ENCODE data around the gene SLC12A7. TPM values are rescaled to one million over a fixed set of nuclear protein-coding genes. Genes with fewer than 3 reads are reported as not detected.

SLC12A7 gene
- polyA plus RNA-seq, 2 donors, result 4.0 to 4.7 TPM

GRCh38 chr5:1092122-1092521, 19.7 kb downstream of the SLC12A7 start:
- H3K27ac ChIP-seq (ENCODE audit: low read depth in 2 of 2, low read length in 1 of 2), result no peak overlapping the region
- peaks cover 0 to 13% of the 10 kb centered on the region in 2 donors for H3K36me3 ChIP-seq (ENCODE audit: control insufficient read depth in 2 of 2, insufficient read depth in 2 of 2, low read length in 1 of 2)
- no peak overlapping the region for H3K4me3 ChIP-seq (ENCODE audit: low read depth in 1 of 2, low read length in 2 of 2)
- no peaks in the 10 kb centered on the region for H3K27me3 ChIP-seq (ENCODE audit: control insufficient read depth in 1 of 2, insufficient read depth in 2 of 2, low read length in 2 of 2)
- no peaks in the 10 kb centered on the region for H3K4me1 ChIP-seq (ENCODE audit: control insufficient read depth in 2 of 2, insufficient read depth in 2 of 2, low read length in 1 of 2)
- WGBS, 2 donors, result 83 to 84% methylated on average over 14 of the region's 14 CpGs
- no peaks in the 10 kb centered on the region for H3K9me3 ChIP-seq (ENCODE audit: control insufficient read depth in 2 of 2, insufficient read depth in 1 of 2, low read depth in 1 of 2, low read length in 1 of 2)

DNA sequence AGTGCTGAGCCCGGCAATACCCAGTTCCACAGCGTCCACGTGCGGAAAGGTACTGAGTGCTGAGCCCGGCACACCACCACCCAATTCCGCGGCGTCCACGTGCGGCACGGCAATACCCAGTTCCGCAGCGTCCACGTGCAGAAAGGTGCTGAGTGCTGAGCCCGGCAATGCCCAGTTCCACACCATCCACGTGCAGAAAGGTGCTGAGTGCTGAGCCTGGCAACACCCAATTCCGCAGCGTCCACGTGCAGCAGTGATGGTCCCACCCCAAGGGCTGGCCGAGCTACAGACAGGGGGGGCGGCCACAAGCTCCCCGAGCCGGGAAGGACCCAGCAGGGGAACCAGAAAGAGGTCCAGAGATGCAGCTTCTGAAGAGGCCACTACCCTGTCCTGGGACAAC, 20.2 kb downstream of the SLC12A7 start:
- no peaks in the 10 kb centered on the region for H3K4me1 ChIP-seq (ENCODE audit: control insufficient read depth in 2 of 2, insufficient read depth in 2 of 2, low read length in 1 of 2)
- H3K36me3 ChIP-seq (ENCODE audit: control insufficient read depth in 2 of 2, insufficient read depth in 2 of 2, low read length in 1 of 2), result peaks cover 0 to 15% of the 10 kb centered on the region in 2 donors
- H3K4me3 ChIP-seq (ENCODE audit: low read depth in 1 of 2, low read length in 2 of 2), result no peak overlapping the region
- no peak overlapping the region for H3K27ac ChIP-seq (ENCODE audit: low read depth in 2 of 2, low read length in 1 of 2)
- H3K27me3 ChIP-seq (ENCODE audit: control insufficient read depth in 1 of 2, insufficient read depth in 2 of 2, low read length in 2 of 2), result no peaks in the 10 kb centered on the region
- 87 to 90% methylated on average over 23 of the region's 23 CpGs for WGBS, 2 donors
- H3K9me3 ChIP-seq (ENCODE audit: control insufficient read depth in 2 of 2, insufficient read depth in 1 of 2, low read depth in 1 of 2, low read length in 1 of 2), result no peaks in the 10 kb centered on the region

DNA sequence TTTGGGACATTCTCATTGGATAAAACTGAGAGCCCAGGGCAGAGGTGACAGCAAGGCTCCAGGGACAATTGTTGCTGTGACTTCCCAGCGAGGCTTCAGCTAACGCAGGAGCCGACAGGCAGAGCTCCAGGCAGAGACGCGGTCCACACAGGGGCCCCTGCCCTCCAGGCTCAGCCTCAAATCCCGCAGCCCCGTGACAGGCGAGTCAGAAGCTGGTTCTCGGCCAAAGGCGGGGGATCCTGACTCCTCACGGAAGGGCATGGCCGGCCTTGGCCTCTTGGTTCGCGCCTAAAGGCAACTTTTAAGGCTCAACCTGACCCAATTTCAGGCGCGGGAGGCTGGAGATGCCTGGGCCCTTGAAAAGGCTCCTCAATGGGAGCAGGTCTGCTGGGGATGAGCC, 21.3 kb downstream of the SLC12A7 start:
- peaks cover 0 to 24% of the 10 kb centered on the region in 2 donors for H3K36me3 ChIP-seq (ENCODE audit: control insufficient read depth in 2 of 2, insufficient read depth in 2 of 2, low read length in 1 of 2)
- WGBS, 2 donors, result 58 to 68% methylated on average over 16 of the region's 16 CpGs
- H3K4me3 ChIP-seq (ENCODE audit: low read depth in 1 of 2, low read length in 2 of 2), result no peak overlapping the region
- no peaks in the 10 kb centered on the region for H3K4me1 ChIP-seq (ENCODE audit: control insufficient read depth in 2 of 2, insufficient read depth in 2 of 2, low read length in 1 of 2)
- H3K9me3 ChIP-seq (ENCODE audit: control insufficient read depth in 2 of 2, insufficient read depth in 1 of 2, low read depth in 1 of 2, low read length in 1 of 2), result no peaks in the 10 kb centered on the region
- no peaks in the 10 kb centered on the region for H3K27me3 ChIP-seq (ENCODE audit: control insufficient read depth in 1 of 2, insufficient read depth in 2 of 2, low read length in 2 of 2)
- no peak overlapping the region for H3K27ac ChIP-seq (ENCODE audit: low read depth in 2 of 2, low read length in 1 of 2)

- Histone ChIP-seq H3K27me3 (ENCODE audit: control insufficient read depth in 1 of 2, insufficient read depth in 2 of 2, low read length in 2 of 2) (no peaks in the 10 kb centered on the region), H3K27ac (ENCODE audit: low read depth in 2 of 2, low read length in 1 of 2) (no peak overlapping the region), H3K36me3 (ENCODE audit: control insufficient read depth in 2 of 2, insufficient read depth in 2 of 2, low read length in 1 of 2) (peaks cover 0 to 29% of the 10 kb centered on the region in 2 donors), H3K4me1 (ENCODE audit: control insufficient read depth in 2 of 2, insufficient read depth in 2 of 2, low read length in 1 of 2) (no peaks in the 10 kb centered on the region), H3K9me3 (ENCODE audit: control insufficient read depth in 2 of 2, insufficient read depth in 1 of 2, low read depth in 1 of 2, low read length in 1 of 2) (no peaks in the 10 kb centered on the region), H3K4me3 (ENCODE audit: low read depth in 1 of 2, low read length in 2 of 2) (no peak overlapping the region)
- 56 to 77% methylated on average over 15 of the region's 15 CpGs for WGBS, 2 donors
Measured at GRCh38 chr5:1089621-1090040, 22.2 kb downstream of the SLC12A7 start.

- 73 to 82% methylated on average over 10 to 11 of the region's 11 CpGs for WGBS, 2 donors
- Histone ChIP-seq H3K36me3 (ENCODE audit: control insufficient read depth in 2 of 2, insufficient read depth in 2 of 2, low read length in 1 of 2) (peaks cover 0 to 29% of the 10 kb centered on the region in 2 donors), H3K27me3 (ENCODE audit: control insufficient read depth in 1 of 2, insufficient read depth in 2 of 2, low read length in 2 of 2) (no peaks in the 10 kb centered on the region), H3K4me1 (ENCODE audit: control insufficient read depth in 2 of 2, insufficient read depth in 2 of 2, low read length in 1 of 2) (no peaks in the 10 kb centered on the region), H3K27ac (ENCODE audit: low read depth in 2 of 2, low read length in 1 of 2) (no peak overlapping the region), H3K4me3 (ENCODE audit: low read depth in 1 of 2, low read length in 2 of 2) (no peak overlapping the region), H3K9me3 (ENCODE audit: control insufficient read depth in 2 of 2, insufficient read depth in 1 of 2, low read depth in 1 of 2, low read length in 1 of 2) (no peaks in the 10 kb centered on the region)
Measured at GRCh38 chr5:1089146-1089545, 22.7 kb downstream of the SLC12A7 start.

GRCh38 chr5:1088726-1089125, 23.1 kb downstream of the SLC12A7 start:
- WGBS, 2 donors, result 94 to 95% methylated on average over 30 of the region's 30 CpGs
- Histone ChIP-seq H3K9me3 (ENCODE audit: control insufficient read depth in 2 of 2, insufficient read depth in 1 of 2, low read depth in 1 of 2, low read length in 1 of 2) (no peaks in the 10 kb centered on the region), H3K4me1 (ENCODE audit: control insufficient read depth in 2 of 2, insufficient read depth in 2 of 2, low read length in 1 of 2) (no peaks in the 10 kb centered on the region), H3K27ac (ENCODE audit: low read depth in 2 of 2, low read length in 1 of 2) (no peak overlapping the region), H3K4me3 (ENCODE audit: low read depth in 1 of 2, low read length in 2 of 2) (no peak overlapping the region), H3K36me3 (ENCODE audit: control insufficient read depth in 2 of 2, insufficient read depth in 2 of 2, low read length in 1 of 2) (peaks cover 0 to 28% of the 10 kb centered on the region in 2 donors), H3K27me3 (ENCODE audit: control insufficient read depth in 1 of 2, insufficient read depth in 2 of 2, low read length in 2 of 2) (no peaks in the 10 kb centered on the region)

- Histone ChIP-seq H3K9me3 (ENCODE audit: control insufficient read depth in 2 of 2, insufficient read depth in 1 of 2, low read depth in 1 of 2, low read length in 1 of 2) (no peaks in the 10 kb centered on the region), H3K27me3 (ENCODE audit: control insufficient read depth in 1 of 2, insufficient read depth in 2 of 2, low read length in 2 of 2) (no peaks in the 10 kb centered on the region), H3K4me1 (ENCODE audit: control insufficient read depth in 2 of 2, insufficient read depth in 2 of 2, low read length in 1 of 2) (no peaks in the 10 kb centered on the region), H3K36me3 (ENCODE audit: control insufficient read depth in 2 of 2, insufficient read depth in 2 of 2, low read length in 1 of 2) (peaks cover 0 to 29% of the 10 kb centered on the region in 2 donors), H3K4me3 (ENCODE audit: low read depth in 1 of 2, low read length in 2 of 2) (no peak overlapping the region), H3K27ac (ENCODE audit: low read depth in 2 of 2, low read length in 1 of 2) (no peak overlapping the region)
- 96 to 97% methylated on average over 26 of the region's 26 CpGs for WGBS, 2 donors
Measured at GRCh38 chr5:1088031-1088430, 23.8 kb downstream of the SLC12A7 start.

DNA sequence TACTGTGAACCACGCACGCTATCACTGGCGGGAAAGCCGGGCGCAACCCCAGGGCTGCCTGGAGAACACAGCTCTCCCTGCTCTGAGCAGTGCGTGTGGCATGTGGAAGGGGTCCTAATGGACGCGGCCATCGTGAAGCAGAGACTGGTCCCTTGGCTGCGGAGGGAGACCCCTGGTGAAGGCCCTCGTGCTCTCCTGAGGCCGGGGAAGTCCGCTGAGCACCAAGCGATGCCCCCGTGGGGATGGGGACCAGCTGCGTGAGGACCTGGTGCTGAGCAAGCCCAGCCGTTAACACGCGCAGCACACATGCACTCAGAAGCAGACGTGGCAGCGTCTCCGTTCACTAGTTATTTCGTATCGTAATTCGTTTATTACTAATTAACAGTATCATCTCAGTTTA, 24.4 kb downstream of the SLC12A7 start:
- H3K4me1 ChIP-seq (ENCODE audit: control insufficient read depth in 2 of 2, insufficient read depth in 2 of 2, low read length in 1 of 2), result no peaks in the 10 kb centered on the region
- 97% methylated on average over 25 of the region's 25 CpGs for WGBS, 2 donors
- no peak overlapping the region for H3K4me3 ChIP-seq (ENCODE audit: low read depth in 1 of 2, low read length in 2 of 2)
- peaks cover 0 to 29% of the 10 kb centered on the region in 2 donors for H3K36me3 ChIP-seq (ENCODE audit: control insufficient read depth in 2 of 2, insufficient read depth in 2 of 2, low read length in 1 of 2)
- H3K27me3 ChIP-seq (ENCODE audit: control insufficient read depth in 1 of 2, insufficient read depth in 2 of 2, low read length in 2 of 2), result no peaks in the 10 kb centered on the region
- H3K27ac ChIP-seq (ENCODE audit: low read depth in 2 of 2, low read length in 1 of 2), result no peak overlapping the region
- H3K9me3 ChIP-seq (ENCODE audit: control insufficient read depth in 2 of 2, insufficient read depth in 1 of 2, low read depth in 1 of 2, low read length in 1 of 2), result no peaks in the 10 kb centered on the region

DNA sequence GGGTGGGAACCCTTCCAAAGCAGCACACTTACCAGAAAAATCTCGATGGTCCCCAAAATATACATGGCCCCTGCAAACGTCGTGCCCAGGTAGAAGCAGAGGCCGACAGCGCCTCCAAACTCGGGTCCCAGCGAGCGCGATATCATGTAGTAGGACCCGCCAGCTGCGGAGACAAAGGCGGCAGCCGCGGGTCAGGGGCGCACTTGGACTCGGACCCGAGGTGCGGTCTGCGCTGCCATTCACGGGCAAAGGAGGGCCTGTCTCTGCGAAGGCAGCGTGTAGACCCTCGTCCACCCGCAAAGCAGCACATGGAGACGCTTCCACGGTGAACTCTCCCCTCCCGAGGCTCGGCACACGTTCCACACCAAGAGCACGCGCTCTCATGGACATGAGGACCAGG, 25.0 kb downstream of the SLC12A7 start:
- Histone ChIP-seq H3K4me3 (ENCODE audit: low read depth in 1 of 2, low read length in 2 of 2) (no peak overlapping the region), H3K4me1 (ENCODE audit: control insufficient read depth in 2 of 2, insufficient read depth in 2 of 2, low read length in 1 of 2) (no peaks in the 10 kb centered on the region), H3K36me3 (ENCODE audit: control insufficient read depth in 2 of 2, insufficient read depth in 2 of 2, low read length in 1 of 2) (peaks cover 0 to 29% of the 10 kb centered on the region in 2 donors), H3K27me3 (ENCODE audit: control insufficient read depth in 1 of 2, insufficient read depth in 2 of 2, low read length in 2 of 2) (no peaks in the 10 kb centered on the region), H3K27ac (ENCODE audit: low read depth in 2 of 2, low read length in 1 of 2) (no peak overlapping the region), H3K9me3 (ENCODE audit: control insufficient read depth in 2 of 2, insufficient read depth in 1 of 2, low read depth in 1 of 2, low read length in 1 of 2) (no peaks in the 10 kb centered on the region)
- WGBS, 2 donors, result 94 to 96% methylated on average over 31 of the region's 31 CpGs

GRCh38 chr5:1086137-1086536, 25.7 kb downstream of the SLC12A7 start:
- WGBS, 2 donors, result 89 to 90% methylated on average over 11 of the region's 11 CpGs
- Histone ChIP-seq H3K4me3 (ENCODE audit: low read depth in 1 of 2, low read length in 2 of 2) (no peak overlapping the region), H3K36me3 (ENCODE audit: control insufficient read depth in 2 of 2, insufficient read depth in 2 of 2, low read length in 1 of 2) (peaks cover 0 to 24% of the 10 kb centered on the region in 2 donors)

More at GRCh38 chr5:1086137-1086536, 25.7 kb downstream of the SLC12A7 start:
- H3K9me3 ChIP-seq (ENCODE audit: control insufficient read depth in 2 of 2, insufficient read depth in 1 of 2, low read depth in 1 of 2, low read length in 1 of 2), result no peaks in the 10 kb centered on the region
- H3K4me1 ChIP-seq (ENCODE audit: control insufficient read depth in 2 of 2, insufficient read depth in 2 of 2, low read length in 1 of 2), result no peaks in the 10 kb centered on the region
- H3K27me3 ChIP-seq (ENCODE audit: control insufficient read depth in 1 of 2, insufficient read depth in 2 of 2, low read length in 2 of 2), result no peaks in the 10 kb centered on the region
- H3K27ac ChIP-seq (ENCODE audit: low read depth in 2 of 2, low read length in 1 of 2), result no peak overlapping the region

Data from esophagus (tissue), 2 donors.